GM12891 (cell line): Measurements from ENCODE around the gene DEGS1.

Experiments
- PAX5 ChIP-seq: IDR thresholded peaks from 2 replicates; pipeline ENCODE4 v1.6.1; 2011; ENCODE audit warnings: low read length, moderate library complexity, mild to moderate bottlenecking; ENCODE audit not compliant: insufficient read depth, severe bottlenecking
- POLR2A ChIP-seq: IDR thresholded peaks from 2 replicates; pipeline ENCODE4 v1.6.1; 2011; ENCODE audit warnings: low read depth, low read length, control low read depth
- POLR2AphosphoS5 ChIP-seq: IDR thresholded peaks from 2 replicates; pipeline ENCODE4 v1.6.1; 2011; ENCODE audit warnings: low read depth, low read length, control low read depth
- SPI1 ChIP-seq: IDR thresholded peaks from 2 replicates; pipeline ENCODE4 v1.6.1; 2011; ENCODE audit warnings: low read depth, low read length, control low read depth
- TAF1 ChIP-seq: IDR thresholded peaks from 2 replicates; pipeline ENCODE4 v1.6.1; 2011; ENCODE audit warnings: low read depth, low read length, control low read depth

GRCh38 chr1:224189561-224189960, 6.5 kb downstream of the DEGS1 start:
- TF ChIP-seq TAF1 (no peak), POLR2A (no peak), POLR2AphosphoS5 (no peak), SPI1 (no peak), PAX5 (no peak)
